ENCODE data around the gene PDGFRA. TPM values are rescaled to one million over a fixed set of nuclear protein-coding genes. Genes with fewer than 3 reads are reported as not detected.
A peak's percentile ranks its signal among the peaks of the same experiment; 100 is the strongest.

Gene PDGFRA
- total RNA-seq, 1 experiment from 2014 or later, result 6.8 TPM

GRCh38 chr4:54231419-54231767 is 2.3 kb downstream of the PDGFRA start:
- peak overlapping the region; percentile 53 to 79; a peak in 4 of 5 replicates for H3K4me3 Mint-ChIP-seq
- H3K4me1 ChIP-seq (ENCODE audit: insufficient read depth, low read length), result no peaks in the 10 kb centered on the region; the same call in 1 of the 2 replicates

More at GRCh38 chr4:54231419-54231767, 2.3 kb downstream of the PDGFRA start:
- no peak overlapping the region for H2BK15ac ChIP-seq (ENCODE audit: low read depth, low read length)
- no peak overlapping the region for H3K56ac ChIP-seq (ENCODE audit: insufficient read length, low read depth, low read length)
- H3K79me1 ChIP-seq (ENCODE audit: insufficient read depth, low read depth, low read length, poor library complexity, severe bottlenecking), result no peaks in the 10 kb centered on the region
- WGBS (ENCODE audit: extremely low coverage, insufficient read length, low lambda C conversion rate), result no CpG with 5 or more reads among the region's 20 CpGs
- H3K27me3 Mint-ChIP-seq (ENCODE audit: low read depth), result peaks cover 94% of the 10 kb centered on the region
- H4K8ac ChIP-seq (replicated peaks; ENCODE audit: insufficient read length, low read depth, low read length), result no peak overlapping the region
- H2AK5ac ChIP-seq (ENCODE audit: insufficient read length, low read length), result no peak overlapping the region
- H3K4me2 ChIP-seq (ENCODE audit: insufficient read depth, insufficient read length, low read length), result peak overlapping the region; percentile 71
- H2BK120ac ChIP-seq (ENCODE audit: low read depth, low read length, poor library complexity, severe bottlenecking), result no peak overlapping the region
- H3K14ac ChIP-seq (ENCODE audit: insufficient read depth, low read length), result no peak overlapping the region
- no peak overlapping the region for H3K23ac ChIP-seq (ENCODE audit: insufficient read length, low read depth, low read length)
- peaks cover 52% of the 10 kb centered on the region for H3K27me3 ChIP-seq (ENCODE audit: insufficient read depth, low read length)
- H2BK12ac ChIP-seq (ENCODE audit: insufficient read length, low read depth, low read length), result no peak overlapping the region
- no peak for DNase-seq
- H3K9ac ChIP-seq (ENCODE audit: extremely low read depth, insufficient read length, low read length), result no peak overlapping the region
- no peak overlapping the region for H2BK20ac ChIP-seq (ENCODE audit: low read depth, low read length, poor library complexity, severe bottlenecking)
- H2AFZ ChIP-seq (ENCODE audit: low read length), result no peak overlapping the region
- no peak overlapping the region for H4K91ac ChIP-seq (ENCODE audit: insufficient read length, low read depth, low read length)
- no peak for TF ChIP-seq CTCF (conservative IDR thresholded peaks at IDR 0.05)
- H3K9me3 ChIP-seq (ENCODE audit: control insufficient read depth, low read depth, low read length), result no peaks in the 10 kb centered on the region
- no peak overlapping the region for H3K27ac Mint-ChIP-seq
- H3K27ac ChIP-seq (ENCODE audit: insufficient read length, low read depth, low read length), result no peak overlapping the region
- H3K79me2 ChIP-seq (ENCODE audit: insufficient read depth, low read length), result no peaks in the 10 kb centered on the region
- H3K4me1 Mint-ChIP-seq, result peaks cover 43 to 57% of the 10 kb centered on the region in 2 experiments
- peaks cover 3 to 4% of the 10 kb centered on the region in 2 experiments; a peak in 3 of 5 replicates for H3K9me3 Mint-ChIP-seq
- no peaks in the 10 kb centered on the region; a peak in 1 of 7 replicates for H3K36me3 Mint-ChIP-seq (ENCODE audit: insufficient read depth in 1 of 3, low read depth in 3 of 3)
- H3K18ac ChIP-seq (ENCODE audit: insufficient read length, low read depth, low read length), result no peak overlapping the region
- no peak overlapping the region for H3T11ph ChIP-seq (ENCODE audit: low read length)
- peaks cover 41% of the 10 kb centered on the region for H3K23me2 ChIP-seq (ENCODE audit: insufficient read length, low read depth, low read length, poor library complexity, severe bottlenecking)
- H2BK5ac ChIP-seq (ENCODE audit: insufficient read length, low read length), result no peak overlapping the region
- no peak overlapping the region for H4K5ac ChIP-seq (ENCODE audit: insufficient read length, low read depth, low read length)
- no peaks in the 10 kb centered on the region for H4K20me1 ChIP-seq (ENCODE audit: control insufficient read depth, insufficient read depth, insufficient read length)
- no peak overlapping the region for H3K4ac ChIP-seq (ENCODE audit: low read depth, low read length)
